A673 (cell line): ENCODE data around the gene DRD2. TPM values are rescaled to one million over a fixed set of nuclear protein-coding genes. Genes with fewer than 3 reads are reported as not detected.
"Not testable (repeated sequence)": the region's sequence is repeated elsewhere in the genome, so short reads cannot be mapped to it uniquely, and the experiment has no call there.

Experiments
- Bru-seq: library from RNA; stranded (reverse); fragments of 400-500 nt; gene quantifications from one replicate; lab custom pipeline; 2021; lab: Mats Ljungman, UMichigan
- BruChase-seq, 2 experiments: library from RNA; stranded (reverse); fragments of 400-500 nt; gene quantifications; one replicate each; lab custom pipeline; 2021; lab: Mats Ljungman, UMichigan
- BruUV-seq: library from RNA; stranded (reverse); fragments of 400-500 nt; replicated peaks from 2 replicates; lab custom pipeline; 2021; lab: Mats Ljungman, UMichigan
- CTCF ChIA-PET: fragments of 300-600 bp; sonication (Branson Sonifier 250); formaldehyde crosslinking; loops from one replicate; lab custom pipeline; 2022; ENCODE audit warnings: antibody characterized with exemption; lab: Charles Lee
- POLR2A ChIA-PET: fragments of 300-600 bp; sonication (Branson Sonifier 250); formaldehyde crosslinking; loops from one replicate; lab custom pipeline; 2022; ENCODE audit warnings: antibody characterized with exemption; ENCODE audit not compliant: low non-redundant PET; lab: Charles Lee
- DNase-seq: peaks from one replicate; pipeline ENCODE4 v3.0.0-alpha.2; 2015; ENCODE audit warnings: low spot score
- H3K27ac ChIP-seq: fragments of 200-600 bp; sonication (generic); 2 replicates; pipeline ENCODE4 v1.5.1; 2016; ENCODE audit warnings: mixed run types, low read depth, mild to moderate bottlenecking, mixed read lengths, antibody characterized with exemption, low read length; ENCODE audit not compliant: poor library complexity, severe bottlenecking
- H3K27me3 ChIP-seq: fragments of 200-600 bp; sonication (generic); replicated peaks from 2 replicates; pipeline ENCODE4 v1.6.1; 2017; ENCODE audit warnings: mixed run types, low read depth, mild to moderate bottlenecking, mixed read lengths, antibody characterized with exemption, low read length; ENCODE audit not compliant: insufficient read depth, poor library complexity
- H3K36me3 ChIP-seq: fragments of 200-600 bp; sonication (generic); 2 replicates; pipeline ENCODE4 v1.6.1; 2016; ENCODE audit warnings: mixed run types, mild to moderate bottlenecking, mixed read lengths, antibody characterized with exemption, low read length; ENCODE audit not compliant: insufficient read depth, poor library complexity, severe bottlenecking
- H3K4me1 ChIP-seq: fragments of 200-600 bp; sonication (generic); 2 replicates; pipeline ENCODE4 v1.6.1; 2017; ENCODE audit warnings: mixed run types, mild to moderate bottlenecking, mixed read lengths, antibody characterized with exemption, low read length; ENCODE audit not compliant: insufficient read depth, poor library complexity, severe bottlenecking
- H3K4me3 ChIP-seq: fragments of 200-600 bp; sonication (generic); 2 replicates; pipeline ENCODE4 v1.5.1; 2016; ENCODE audit warnings: low read depth, mixed run types, mild to moderate bottlenecking, mixed read lengths, low read length; ENCODE audit not compliant: poor library complexity, severe bottlenecking
- H3K9me3 ChIP-seq: fragments of 200-600 bp; sonication (generic); 2 replicates; pipeline ENCODE4 v1.6.1; 2016; ENCODE audit warnings: mixed run types, low read depth, mild to moderate bottlenecking, mixed read lengths, antibody characterized with exemption, low read length; ENCODE audit not compliant: poor library complexity, severe bottlenecking
- EZH2 ChIP-seq: fragments of 200-600 bp; sonication (generic); IDR thresholded peaks from 2 replicates; pipeline ENCODE4 v1.6.1; 2017; ENCODE audit warnings: borderline replicate concordance, low read depth, mild to moderate bottlenecking, mixed read lengths, antibody characterized with exemption, low read length; ENCODE audit not compliant: poor library complexity, severe bottlenecking
- intact Hi-C: fragments of 100-400 bp; cut with micrococcal nuclease; formaldehyde crosslinking; loops from one replicate; pipeline ENCODE4 v1.10.0; 2022; ENCODE audit not compliant: unreplicated experiment
- long read RNA-seq: library from polyadenylated mRNA; stranded (forward); transcript quantifications from one replicate; pipeline ENCODE4 v2.0.0, GENCODE V29; 2022
- total RNA-seq: library from RNA; stranded (reverse); gene quantifications from 2 replicates; pipeline ENCODE4 v1.2.3, GENCODE V29; 2021
- TF ChIP-seq, protein P1 (sequence below): fragments of 300-800, 200-600 bp; sonication (generic); conservative IDR thresholded peaks from 2 replicates; pipeline ENCODE4 v1.5.1; 2017; ENCODE audit warnings: low read depth, mild to moderate bottlenecking, antibody characterized with exemption, low read length, moderate library complexity, mixed read lengths

DRD2 gene
- total RNA-seq (0.39 and 1.2 TPM in 2 replicates), Bru-seq, nascent RNA (percentile 19 among the genes with signal in this experiment), BruChase-seq, experiment 1, labeled RNA remaining after a 2-hour chase (percentile 19 among the genes with signal in this experiment), BruChase-seq, experiment 2, labeled RNA remaining after a 6-hour chase (percentile 14 among the genes with signal in this experiment)
- long read RNA-seq, partial matches to known transcripts = 0 of 1 reads
- long read RNA-seq, other reads (novel, unspliced or antisense) = 1 of 1 reads

DNA sequence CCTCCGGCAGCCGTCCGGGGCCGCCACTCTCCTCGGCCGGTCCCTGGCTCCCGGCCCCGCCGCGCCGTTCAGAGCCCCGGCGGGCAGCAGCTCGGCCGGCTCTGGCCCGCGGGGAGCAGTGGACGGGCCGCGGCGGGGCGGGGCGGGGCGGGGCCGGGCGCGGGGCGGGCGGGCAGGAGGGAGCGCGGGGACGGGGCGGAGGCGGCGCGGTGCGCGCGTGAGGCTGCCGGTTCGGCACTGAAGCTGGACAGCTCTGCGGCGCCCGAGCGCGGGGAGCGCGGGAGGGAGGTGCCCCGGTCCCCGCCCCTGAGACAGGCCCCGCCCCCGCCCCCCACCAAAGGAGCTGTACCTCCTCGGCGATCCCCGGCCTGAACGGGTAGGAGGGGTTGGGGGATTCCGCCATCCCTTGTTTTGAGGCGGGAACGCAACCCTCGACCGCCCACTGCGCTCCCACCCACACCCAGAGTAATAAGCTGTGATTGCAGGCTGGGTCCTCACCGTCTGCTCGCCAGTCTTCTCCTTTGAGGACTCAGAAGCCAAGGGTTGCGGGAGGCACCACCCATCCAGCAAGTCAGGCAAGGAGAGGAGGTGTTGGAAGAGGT, at the start of gene DRD2:
Gene DRD2 (minus strand): TSS at position 239 of the 602 bp plus-strand sequence. CDS start 50,747 bp downstream, outside the sequence.
- ChIA-PET CTCF (no interaction called here), POLR2A (no interaction called here)
- Histone ChIP-seq H3K36me3 (no peaks in the 10 kb centered on the region), H3K27me3 (peaks cover 90% of the 10 kb centered on the region), H3K4me3 (no peak within 1 kb of the TSS), H3K9me3 (no peaks in the 10 kb centered on the region), H3K27ac (no peak within 1 kb of the TSS), H3K4me1 (peaks cover 4% of the 10 kb centered on the region)
- no TSS peak for BruUV-seq
- TF ChIP-seq, protein P1, sequence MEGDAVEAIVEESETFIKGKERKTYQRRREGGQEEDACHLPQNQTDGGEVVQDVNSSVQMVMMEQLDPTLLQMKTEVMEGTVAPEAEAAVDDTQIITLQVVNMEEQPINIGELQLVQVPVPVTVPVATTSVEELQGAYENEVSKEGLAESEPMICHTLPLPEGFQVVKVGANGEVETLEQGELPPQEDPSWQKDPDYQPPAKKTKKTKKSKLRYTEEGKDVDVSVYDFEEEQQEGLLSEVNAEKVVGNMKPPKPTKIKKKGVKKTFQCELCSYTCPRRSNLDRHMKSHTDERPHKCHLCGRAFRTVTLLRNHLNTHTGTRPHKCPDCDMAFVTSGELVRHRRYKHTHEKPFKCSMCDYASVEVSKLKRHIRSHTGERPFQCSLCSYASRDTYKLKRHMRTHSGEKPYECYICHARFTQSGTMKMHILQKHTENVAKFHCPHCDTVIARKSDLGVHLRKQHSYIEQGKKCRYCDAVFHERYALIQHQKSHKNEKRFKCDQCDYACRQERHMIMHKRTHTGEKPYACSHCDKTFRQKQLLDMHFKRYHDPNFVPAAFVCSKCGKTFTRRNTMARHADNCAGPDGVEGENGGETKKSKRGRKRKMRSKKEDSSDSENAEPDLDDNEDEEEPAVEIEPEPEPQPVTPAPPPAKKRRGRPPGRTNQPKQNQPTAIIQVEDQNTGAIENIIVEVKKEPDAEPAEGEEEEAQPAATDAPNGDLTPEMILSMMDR = no peak
- TF ChIP-seq EZH2 = no peak
- DNase-seq = no peak
- intact Hi-C loops = no loop called here

DNA sequence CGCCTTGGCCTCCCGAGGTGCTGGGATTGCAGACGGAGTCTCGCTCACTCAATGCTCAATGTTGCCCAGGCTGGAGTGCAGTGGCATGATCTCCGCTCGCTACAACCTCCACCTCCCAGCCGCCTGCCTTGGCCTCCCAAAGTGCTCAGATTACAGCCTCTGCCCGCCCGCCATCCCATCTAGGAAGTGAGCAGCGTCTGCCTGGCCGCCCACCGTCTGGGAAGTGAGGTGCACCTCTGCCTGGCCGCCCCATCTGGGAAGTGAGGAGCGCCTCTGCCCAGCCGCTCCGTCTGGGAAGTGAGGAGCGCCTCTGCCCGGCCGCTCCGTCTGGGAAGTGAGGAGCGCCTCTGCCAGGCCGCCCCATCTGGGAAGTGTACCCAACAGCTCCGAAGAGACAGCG, 48.7 kb upstream of the DRD2 start:
- POLR2A ChIA-PET, H3K36me3 ChIP-seq: not testable (repeated sequence)

DNA sequence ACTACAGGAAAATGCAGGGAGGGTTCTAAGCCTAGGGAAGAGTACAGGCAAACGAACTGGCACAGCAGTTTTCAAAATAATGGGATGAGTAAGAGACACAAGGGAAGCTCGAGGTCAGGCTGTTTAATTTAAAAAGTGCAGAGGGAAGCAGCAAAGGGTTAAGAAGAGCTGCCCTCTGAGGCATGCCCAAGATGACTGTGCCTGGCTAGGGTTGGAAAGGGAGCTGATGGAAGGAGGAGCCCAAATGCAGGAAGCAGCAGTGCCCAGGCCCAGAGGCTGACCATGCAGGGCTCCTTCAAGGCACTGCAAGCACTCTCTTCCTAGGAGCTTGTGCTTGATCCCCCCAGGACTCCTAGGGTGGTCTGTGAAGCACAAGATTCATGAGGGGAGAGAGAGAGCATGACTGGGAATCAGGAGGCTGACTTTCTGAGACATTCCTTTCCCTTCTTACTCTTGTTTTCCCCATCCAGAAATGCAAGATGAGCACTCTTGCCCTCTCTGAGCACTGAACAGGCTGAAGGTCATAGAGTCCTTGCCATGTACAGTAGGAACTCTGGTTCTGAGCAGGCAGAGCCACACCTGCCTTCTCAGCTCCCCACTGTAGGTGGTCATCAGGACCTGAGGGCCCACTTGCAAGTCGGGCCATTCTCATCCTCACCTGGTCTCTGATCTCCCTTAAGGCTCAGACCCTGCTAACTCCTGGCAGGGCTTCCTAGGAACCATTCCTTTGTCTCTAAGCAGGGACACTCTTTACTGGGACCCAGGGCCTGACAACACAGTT, 46.7 kb upstream of the DRD2 start:
- Histone ChIP-seq H3K36me3 (no peaks in the 10 kb centered on the region), H3K27ac (no peak overlapping the region), H3K4me3 (no peak overlapping the region), H3K9me3 (no peaks in the 10 kb centered on the region), H3K4me1 (no peaks in the 10 kb centered on the region), H3K27me3 (no peaks in the 10 kb centered on the region)
- ChIA-PET CTCF (no interaction called here), POLR2A (no interaction called here)
- no peak for DNase-seq
- BruUV-seq = no TSS peak
- no peak for TF ChIP-seq EZH2
- TF ChIP-seq, protein P1 = no peak
- intact Hi-C loops = no loop called here

More for the DNA sequence above, 48.7 kb upstream of the DRD2 start:
- H3K4me1 ChIP-seq, intact Hi-C loops, BruUV-seq, H3K27ac ChIP-seq, H3K9me3 ChIP-seq, CTCF ChIA-PET, DNase-seq, H3K4me3 ChIP-seq, H3K27me3 ChIP-seq: not testable (repeated sequence)
